Sigmoid colon (tissue), 7 donors: Measurements from ENCODE around the gene GPC1. TPM values are rescaled to one million over a fixed set of nuclear protein-coding genes. Genes with fewer than 3 reads are reported as not detected.

Experiments used
- DNase-seq: peaks from one replicate; pipeline ENCODE4 v3.0.0-alpha.2; 2019
- H3K27ac ChIP-seq, 4 donors: fragments of 200-600 bp; sonication (generic); one replicate each; pipeline ENCODE4 v1.5.1; 2016 to 2019; ENCODE audit warnings: mild to moderate bottlenecking in 1 of 4
- H3K27me3 ChIP-seq, 3 donors: fragments of 200-600 bp; sonication (generic); one replicate each; pipeline ENCODE4 v1.5.1; 2019; ENCODE audit warnings: mild to moderate bottlenecking in 1 of 3
- H3K36me3 ChIP-seq, 4 donors: fragments of 200-600 bp; sonication (generic); one replicate each; pipeline ENCODE4 v1.5.1; 2016 to 2019
- H3K4me1 ChIP-seq, 4 donors: fragments of 200-600 bp; sonication (generic); one replicate each; pipeline ENCODE4 v1.5.1; 2017 to 2019
- H3K4me3 ChIP-seq, 4 donors: fragments of 200-600 bp; sonication (generic); one replicate each; pipeline ENCODE4 v1.5.1; 2017 to 2019; ENCODE audit warnings: mild to moderate bottlenecking in 2 of 4, moderate library complexity in 1 of 4
- H3K9me3 ChIP-seq, 4 donors: fragments of 200-600 bp in 3 of 4; sonication (generic) in 3 of 4; one replicate each; pipeline versions ENCODE4 v1.5.1 to v1.6.1; 2013 to 2019
- CTCF ChIP-seq, 4 experiments: fragments of 450-650 bp in 3 of 4; fragments of 200-600 bp in 1 of 4; IDR thresholded peaks; one replicate each; pipeline ENCODE4 v1.5.1; 2016 to 2019; ENCODE audit warnings: antibody characterized with exemption in 4 of 4, mild to moderate bottlenecking in 3 of 4, moderate library complexity in 2 of 4
- EP300 ChIP-seq, 4 donors: sonication (generic); formaldehyde crosslinking; IDR thresholded peaks; one replicate each; pipeline ENCODE4 v1.6.1; 2017; ENCODE audit warnings: antibody characterized with exemption in 4 of 4
- POLR2A ChIP-seq, 2 donors: fragments of 450-650 bp; IDR thresholded peaks; one replicate each; pipeline ENCODE4 v1.6.1; 2016; ENCODE audit warnings: antibody characterized with exemption in 2 of 2, mild to moderate bottlenecking in 2 of 2, moderate library complexity in 2 of 2
- POLR2AphosphoS5 ChIP-seq, 4 donors: sonication (generic); formaldehyde crosslinking; IDR thresholded peaks; one replicate each; pipeline ENCODE4 v1.6.1; 2017; ENCODE audit warnings: antibody characterized with exemption in 4 of 4
- WGBS, 2 donors: extraction: QIAGEN DNeasy Blood & Tissue Kit; methylation state at CpG; one replicate each; pipeline ENCODE4 v1.1.7; 2013; 5-methylcytosine and 5-hydroxymethylcytosine counted together
- intact Hi-C: fragments of 100-400 bp; cut with DNase I; formaldehyde crosslinking; loops from one replicate; pipeline ENCODE4 v1.15.1; 2023
- polyA plus RNA-seq, 3 donors: library from polyadenylated mRNA; stranded (reverse); fragments of 200-250 nt; gene quantifications; one replicate each; pipeline ENCODE4 v1.2.3, GENCODE V29; 2013
- total RNA-seq, 4 donors: library from RNA; depleted of rRNA; stranded (reverse); fragments of >200 nt; gene quantifications; one replicate each; pipeline ENCODE4 v1.1.0, GENCODE V29; 2016
- donor health status: healthy with polysubstance abuse.
- donor health status: Bipolar disorder and iron deficiency.
- donor health status: healthy.

Gene GPC1
- total and polyA plus RNA-seq, 7 donors = 3.0 to 30.7 (median 15.8) TPM

GRCh38 chr2:240404174-240404852 lies 31.1 kb upstream of the GPC1 start:
- Histone ChIP-seq H3K27me3 (no peaks in the 10 kb centered on the region), H3K36me3 (no peaks in the 10 kb centered on the region), H3K4me3 (no peak overlapping the region), H3K27ac (no peak overlapping the region), H3K4me1 (no peaks in the 10 kb centered on the region), H3K9me3 (no peaks in the 10 kb centered on the region)
- no peak for TF ChIP-seq POLR2A (IDR thresholded peaks at IDR 0.05)
- no peak for TF ChIP-seq POLR2AphosphoS5 (IDR thresholded peaks at IDR 0.05)
- TF ChIP-seq CTCF (IDR thresholded peaks at IDR 0.05) = no peak
- no peak for TF ChIP-seq EP300 (IDR thresholded peaks at IDR 0.05)
- 92 to 95% methylated on average over 18 of the region's 18 CpGs for WGBS, 2 donors
- intact Hi-C loops = no loop called here
- DNase-seq = no peak

GRCh38 chr2:240405133-240405532 lies 30.3 kb upstream of the GPC1 start:
- intact Hi-C loops = no loop called here
- Histone ChIP-seq H3K4me3 (no peak overlapping the region), H3K27ac (no peak overlapping the region), H3K9me3 (no peaks in the 10 kb centered on the region), H3K27me3 (no peaks in the 10 kb centered on the region), H3K36me3 (no peaks in the 10 kb centered on the region), H3K4me1 (no peaks in the 10 kb centered on the region)
- no peak for TF ChIP-seq POLR2AphosphoS5 (IDR thresholded peaks at IDR 0.05)
- TF ChIP-seq EP300 (IDR thresholded peaks at IDR 0.05) = no peak
- no peak for TF ChIP-seq POLR2A (IDR thresholded peaks at IDR 0.05)
- TF ChIP-seq CTCF (IDR thresholded peaks at IDR 0.05) = no peak
- WGBS, 2 donors = 80 to 89% methylated on average over 15 of the region's 15 CpGs
- DNase-seq = peak; percentile 52

- no peaks in the 10 kb centered on the region for H3K4me1 ChIP-seq
- WGBS, 2 donors = 90 to 93% methylated on average over 9 of the region's 9 CpGs
- no peaks in the 10 kb centered on the region for H3K9me3 ChIP-seq
- TF ChIP-seq POLR2AphosphoS5 (IDR thresholded peaks at IDR 0.05) = no peak
- TF ChIP-seq EP300 (IDR thresholded peaks at IDR 0.05) = no peak
- TF ChIP-seq CTCF (IDR thresholded peaks at IDR 0.05) = no peak
- no peak for TF ChIP-seq POLR2A (IDR thresholded peaks at IDR 0.05)
- H3K27ac ChIP-seq = no peak overlapping the region
- H3K36me3 ChIP-seq = no peaks in the 10 kb centered on the region
- peak; percentile 40 for DNase-seq
- intact Hi-C loops = no loop called here
- H3K4me3 ChIP-seq = no peak overlapping the region
- no peaks in the 10 kb centered on the region for H3K27me3 ChIP-seq
These were observed 29.7 kb upstream of the GPC1 start for GRCh38 chr2:240405684-240406313.

- Histone ChIP-seq H3K4me1 (no peaks in the 10 kb centered on the region), H3K36me3 (no peaks in the 10 kb centered on the region), H3K27me3 (no peaks in the 10 kb centered on the region), H3K9me3 (no peaks in the 10 kb centered on the region), H3K4me3 (no peak overlapping the region), H3K27ac (no peak overlapping the region)
- TF ChIP-seq POLR2AphosphoS5 (IDR thresholded peaks at IDR 0.05) (no peak), POLR2A (IDR thresholded peaks at IDR 0.05) (no peak), CTCF (IDR thresholded peaks at IDR 0.05) (no peak), EP300 (IDR thresholded peaks at IDR 0.05) (no peak)
- intact Hi-C loops = no loop called here
- 90% methylated on average over 9 of the region's 9 CpGs for WGBS, 2 donors
- DNase-seq = peak; percentile 36
These were observed 28.4 kb upstream of the GPC1 start for GRCh38 chr2:240407090-240407489.
